OCI-LY3 (cell line): ENCODE data around the gene VSIG10L2.
A peak's percentile ranks its signal among the peaks of the same experiment; 100 is the strongest.

Experiments used
- H2AFZ ChIP-seq: fragments of 200-600, 300-600 bp; shearing (Covaris generic); 2 replicates; pipeline ENCODE4 v1.6.0; 2014; ENCODE audit warnings: antibody characterized with exemption, low read depth, low read length
- H3K27ac ChIP-seq: fragments of 200-600, 300-600 bp; sonication (generic); 2 replicates; pipeline ENCODE4 v1.5.1; 2014; ENCODE audit warnings: mild to moderate bottlenecking, low read length, moderate library complexity, mixed read lengths
- H3K27me3 ChIP-seq: fragments of 200-600, 300-600 bp; sonication (generic); 2 replicates; pipeline ENCODE4 v1.6.1; 2014; ENCODE audit warnings: low read depth, low read length, mixed read lengths
- H3K36me3 ChIP-seq: fragments of 200-600, 300-600 bp; sonication (generic); replicated peaks from 2 replicates; pipeline ENCODE3; 2014; ENCODE audit warnings: low read depth, low read length, mixed read lengths
- H3K4me1 ChIP-seq: fragments of 300-600, 200-600 bp; sonication (generic); 2 replicates; pipeline ENCODE4 v1.6.1; 2014; ENCODE audit warnings: low read length, mixed read lengths
- H3K4me2 ChIP-seq: fragments of 200-600, 300-600 bp; sonication (generic); 2 replicates; pipeline ENCODE4 v1.6.1; 2014; ENCODE audit warnings: low read length, mixed read lengths
- H3K4me3 ChIP-seq: fragments of 300-600, 200-600 bp; sonication (generic); 2 replicates; pipeline ENCODE4 v1.5.1; 2014; ENCODE audit warnings: antibody characterized with exemption, mild to moderate bottlenecking, low read length, moderate library complexity
- H3K79me2 ChIP-seq: fragments of 300-600, 200-600 bp; shearing (Covaris generic); 2 replicates; pipeline ENCODE4 v1.6.1; 2014; ENCODE audit warnings: mild to moderate bottlenecking, low read length, mixed read lengths
- H3K9ac ChIP-seq: fragments of 300-600, 200-600 bp; shearing (Covaris generic); 2 replicates; pipeline ENCODE4 v1.6.0; 2014; ENCODE audit warnings: mild to moderate bottlenecking, low read length, moderate library complexity
- H3K9me3 ChIP-seq: fragments of 200-600, 300-600 bp; shearing (Covaris generic); 2 replicates; pipeline ENCODE4 v1.6.1; 2014; ENCODE audit warnings: low read length, mixed read lengths; ENCODE audit not compliant: insufficient read depth
- H4K20me1 ChIP-seq: fragments of 200-600, 300-600 bp; sonication (generic); 2 replicates; pipeline ENCODE4 v1.6.1; 2016; ENCODE audit warnings: low read length, mixed read lengths; ENCODE audit not compliant: insufficient read depth
- EZH2phosphoT487 ChIP-seq: fragments of 200-600 bp; shearing (Covaris generic); IDR thresholded peaks from 2 replicates; pipeline ENCODE4 v1.6.1; 2018; ENCODE audit warnings: antibody characterized with exemption, mixed run types, low read depth
- TF ChIP-seq, protein P1 (sequence below): fragments of 200-600, 300-600 bp; sonication (generic); IDR thresholded peaks from 2 replicates; pipeline ENCODE4 v1.5.1; 2014; ENCODE audit warnings: antibody characterized with exemption, low read length, low read depth

The VSIG10L2 gene

DNA sequence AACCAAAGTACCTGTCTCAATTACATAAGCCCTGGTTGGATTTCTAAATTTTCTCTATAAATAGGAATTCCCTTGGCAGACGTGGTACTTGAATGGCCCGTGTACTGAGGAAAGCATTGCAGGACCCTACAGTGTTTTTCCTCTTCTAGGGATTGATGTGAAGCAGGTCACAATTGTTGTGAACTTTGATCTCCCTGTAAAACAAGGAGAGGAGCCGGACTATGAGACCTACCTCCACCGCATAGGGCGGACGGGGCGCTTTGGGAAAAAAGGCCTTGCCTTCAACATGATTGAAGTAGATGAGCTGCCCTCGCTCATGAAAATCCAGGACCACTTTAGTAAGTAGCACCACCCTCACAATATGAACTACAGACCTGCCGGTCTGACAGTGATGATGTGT lies 24.8 kb upstream of the VSIG10L2 start:
- Histone ChIP-seq H3K27me3 (peaks cover 36% of the 10 kb centered on the region), H3K9ac (no peak overlapping the region), H3K79me2 (no peaks in the 10 kb centered on the region), H3K36me3 (no peaks in the 10 kb centered on the region), H3K27ac (no peak overlapping the region), H2AFZ (no peak overlapping the region), H3K4me2 (no peak overlapping the region), H3K4me1 (peaks cover 8% of the 10 kb centered on the region; the same call in 1 of the 2 replicates), H3K9me3 (no peaks in the 10 kb centered on the region), H4K20me1 (no peaks in the 10 kb centered on the region), H3K4me3 (no peak overlapping the region)
- TF ChIP-seq, protein P1, sequence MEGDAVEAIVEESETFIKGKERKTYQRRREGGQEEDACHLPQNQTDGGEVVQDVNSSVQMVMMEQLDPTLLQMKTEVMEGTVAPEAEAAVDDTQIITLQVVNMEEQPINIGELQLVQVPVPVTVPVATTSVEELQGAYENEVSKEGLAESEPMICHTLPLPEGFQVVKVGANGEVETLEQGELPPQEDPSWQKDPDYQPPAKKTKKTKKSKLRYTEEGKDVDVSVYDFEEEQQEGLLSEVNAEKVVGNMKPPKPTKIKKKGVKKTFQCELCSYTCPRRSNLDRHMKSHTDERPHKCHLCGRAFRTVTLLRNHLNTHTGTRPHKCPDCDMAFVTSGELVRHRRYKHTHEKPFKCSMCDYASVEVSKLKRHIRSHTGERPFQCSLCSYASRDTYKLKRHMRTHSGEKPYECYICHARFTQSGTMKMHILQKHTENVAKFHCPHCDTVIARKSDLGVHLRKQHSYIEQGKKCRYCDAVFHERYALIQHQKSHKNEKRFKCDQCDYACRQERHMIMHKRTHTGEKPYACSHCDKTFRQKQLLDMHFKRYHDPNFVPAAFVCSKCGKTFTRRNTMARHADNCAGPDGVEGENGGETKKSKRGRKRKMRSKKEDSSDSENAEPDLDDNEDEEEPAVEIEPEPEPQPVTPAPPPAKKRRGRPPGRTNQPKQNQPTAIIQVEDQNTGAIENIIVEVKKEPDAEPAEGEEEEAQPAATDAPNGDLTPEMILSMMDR: no peak
- no peak for TF ChIP-seq EZH2phosphoT487

DNA sequence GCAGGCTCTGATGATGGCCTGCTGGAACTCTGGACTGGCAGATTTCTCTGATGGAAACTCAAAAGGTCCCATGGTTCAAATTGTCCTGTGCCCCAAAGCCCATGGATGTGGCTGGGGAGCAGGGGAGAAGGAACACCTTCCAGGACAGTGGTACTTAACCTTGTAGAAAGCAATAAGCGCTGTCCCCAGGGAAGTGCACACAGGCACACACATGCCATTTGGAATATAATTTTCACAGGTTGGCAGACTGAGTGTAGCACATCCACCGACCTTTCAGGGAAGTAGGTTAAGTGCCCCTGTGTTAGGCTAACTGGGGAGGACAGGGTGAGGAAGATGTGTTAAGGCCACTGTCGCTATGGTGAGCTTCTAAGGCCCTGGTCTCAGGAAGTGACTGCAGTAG lies 23.7 kb upstream of the VSIG10L2 start:
- no peaks in the 10 kb centered on the region for H3K36me3 ChIP-seq
- 0 out of 2 replicates have a peak, but pooled peaks cover 4% of the 10 kb centered on the region for H3K4me1 ChIP-seq
- H4K20me1 ChIP-seq: no peaks in the 10 kb centered on the region
- no peaks in the 10 kb centered on the region for H3K9me3 ChIP-seq
- H3K4me2 ChIP-seq: no peak overlapping the region
- no peaks in the 10 kb centered on the region for H3K79me2 ChIP-seq
- no peak overlapping the region for H3K4me3 ChIP-seq
- no peak overlapping the region for H3K9ac ChIP-seq
- TF ChIP-seq, protein P1: no peak
- no peak for TF ChIP-seq EZH2phosphoT487
- no peak overlapping the region for H3K27ac ChIP-seq
- no peak overlapping the region for H2AFZ ChIP-seq
- H3K27me3 ChIP-seq: peaks cover 45% of the 10 kb centered on the region

DNA sequence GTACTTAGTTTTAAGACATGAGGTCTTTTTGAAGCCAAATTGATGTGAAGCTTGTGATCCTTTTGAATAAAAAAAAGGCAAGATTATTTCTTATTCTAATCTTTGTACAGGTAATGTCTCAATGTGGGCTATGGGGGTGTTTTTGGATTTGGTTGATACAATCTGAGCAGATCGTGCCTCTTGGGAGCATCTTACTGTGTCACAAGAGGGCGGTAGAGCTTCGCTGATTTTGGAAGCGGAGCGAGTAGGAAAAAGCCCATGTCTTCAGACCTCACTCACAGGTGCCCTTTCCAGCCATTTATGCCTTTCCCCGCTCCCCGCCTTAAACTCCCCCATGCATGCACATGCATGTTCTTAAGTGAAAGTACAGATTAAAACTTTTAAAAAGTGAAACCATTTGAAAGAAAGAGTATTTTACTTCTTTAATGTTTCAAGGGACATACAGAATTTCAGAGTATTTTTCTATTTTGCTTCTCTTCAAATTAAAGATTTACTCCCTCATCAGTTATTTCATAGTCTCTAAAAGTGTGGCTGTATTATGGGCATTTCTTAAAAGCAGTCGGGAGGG lies 22.7 kb upstream of the VSIG10L2 start:
- Histone ChIP-seq H3K27ac (no peak overlapping the region), H3K9me3 (no peaks in the 10 kb centered on the region), H2AFZ (no peak overlapping the region), H3K4me2 (peak overlapping the region; percentile 24; the same call in 1 of the 2 replicates), H3K4me1 (0 out of 2 replicates have a peak, but pooled peaks cover 4% of the 10 kb centered on the region), H3K9ac (no peak overlapping the region), H3K79me2 (no peaks in the 10 kb centered on the region), H3K27me3 (peaks cover 49% of the 10 kb centered on the region), H3K4me3 (no peak overlapping the region), H3K36me3 (no peaks in the 10 kb centered on the region), H4K20me1 (no peaks in the 10 kb centered on the region)
- no peak for TF ChIP-seq EZH2phosphoT487
- TF ChIP-seq, protein P1: peak; percentile 81

DNA sequence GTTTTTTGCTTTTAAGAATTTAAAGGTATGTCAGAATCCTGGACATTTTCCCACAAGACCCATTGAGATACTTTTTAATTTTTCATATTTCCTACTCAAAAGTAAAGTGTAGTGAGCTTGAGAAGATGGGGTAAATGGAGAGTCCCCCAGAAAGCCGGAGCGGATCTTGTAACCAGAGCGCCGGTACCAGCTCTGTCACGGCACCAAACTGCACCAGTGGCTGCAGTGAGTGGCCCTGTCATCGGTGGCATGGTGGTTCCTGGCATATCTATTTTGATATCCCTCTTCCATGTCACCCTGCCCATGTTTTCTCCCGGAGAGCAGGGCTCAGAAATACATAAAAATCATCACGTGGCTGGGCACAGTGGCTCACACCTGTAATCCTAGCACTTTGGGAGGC lies 22.2 kb upstream of the VSIG10L2 start:
- H3K4me2 ChIP-seq: no peak overlapping the region
- H3K79me2 ChIP-seq: no peaks in the 10 kb centered on the region
- H3K27ac ChIP-seq: no peak overlapping the region
- H2AFZ ChIP-seq: no peak overlapping the region
- H4K20me1 ChIP-seq: no peaks in the 10 kb centered on the region
- no peak for TF ChIP-seq EZH2phosphoT487
- TF ChIP-seq, protein P1: no peak
- 0 out of 2 replicates have a peak, but pooled peaks cover 4% of the 10 kb centered on the region for H3K4me1 ChIP-seq
- H3K4me3 ChIP-seq: no peak overlapping the region
- peaks cover 53% of the 10 kb centered on the region for H3K27me3 ChIP-seq
- H3K9me3 ChIP-seq: no peaks in the 10 kb centered on the region
- H3K9ac ChIP-seq: no peak overlapping the region
- no peaks in the 10 kb centered on the region for H3K36me3 ChIP-seq
